Mesendoderm (in vitro differentiated cells): Measurements from ENCODE around the gene OR52A1.
"Not testable (repeated sequence)": the region's sequence is repeated elsewhere in the genome, so short reads cannot be mapped to it uniquely, and the experiment has no call there.

Experiments
- DNase-seq: peaks from one replicate; pipeline ENCODE4 v3.0.0; 2013
- H2AK5ac ChIP-seq: 2 replicates; pipeline ENCODE4 v1.6.1; 2013; ENCODE audit warnings: low read length, inconsistent platforms
- H2BK120ac ChIP-seq: 2 replicates; pipeline ENCODE4 v1.6.1; 2013; ENCODE audit warnings: low read depth, mild to moderate bottlenecking, low read length, moderate library complexity, mixed read lengths
- H2BK15ac ChIP-seq: replicated peaks from 2 replicates; pipeline ENCODE4 v1.6.1; 2013; ENCODE audit warnings: low read depth, mild to moderate bottlenecking, moderate library complexity
- H2BK5ac ChIP-seq: 2 replicates; pipeline ENCODE4 v1.6.1; 2013; ENCODE audit warnings: low read length, inconsistent platforms
- H3K18ac ChIP-seq: 2 replicates; pipeline ENCODE4 v1.6.1; 2013; ENCODE audit warnings: mild to moderate bottlenecking, low read length, mixed read lengths
- H3K23ac ChIP-seq: one replicate; pipeline ENCODE4 v1.6.1; 2013; ENCODE audit warnings: low read length
- H3K27ac ChIP-seq: 2 replicates; pipeline ENCODE4 v1.5.1; 2013; ENCODE audit warnings: low read depth, mild to moderate bottlenecking, inconsistent platforms, low read length, moderate library complexity
- H3K27me3 ChIP-seq: 2 replicates; pipeline ENCODE4 v1.6.1; 2013; ENCODE audit warnings: low read length, control low read depth, mild to moderate bottlenecking, inconsistent platforms; ENCODE audit not compliant: insufficient read depth, poor library complexity
- H3K36me3 ChIP-seq: 2 replicates; pipeline ENCODE4 v1.6.1; 2013; ENCODE audit warnings: low read length, inconsistent platforms; ENCODE audit not compliant: control insufficient read depth, insufficient read depth
- H3K4ac ChIP-seq: one replicate; pipeline ENCODE4 v1.6.1; 2013; ENCODE audit warnings: low read depth, mild to moderate bottlenecking, low read length, moderate library complexity
- H3K4me1 ChIP-seq: 2 replicates; pipeline ENCODE4 v1.6.1; 2013; ENCODE audit warnings: low read depth, low read length, inconsistent platforms; ENCODE audit not compliant: control insufficient read depth
- H3K4me2 ChIP-seq: 2 replicates; pipeline ENCODE4 v1.6.1; 2013; ENCODE audit warnings: low read length
- H3K4me3 ChIP-seq: 2 replicates; pipeline ENCODE4 v1.5.1; 2013; ENCODE audit warnings: mild to moderate bottlenecking, low read length
- H3K56ac ChIP-seq: one replicate; pipeline ENCODE4 v1.6.1; 2013; ENCODE audit warnings: low read length
- H3K79me1 ChIP-seq: 2 replicates; pipeline ENCODE4 v1.6.1; 2013; ENCODE audit warnings: low read length, inconsistent platforms
- H3K79me2 ChIP-seq: 2 replicates; pipeline ENCODE4 v1.6.1; 2013; ENCODE audit warnings: mild to moderate bottlenecking, low read length; ENCODE audit not compliant: control insufficient read depth, insufficient read depth
- H3K9ac ChIP-seq: 2 replicates; pipeline ENCODE4 v1.6.1; 2013; ENCODE audit warnings: low read length, inconsistent platforms
- H4K5ac ChIP-seq: one replicate; pipeline ENCODE4 v1.6.1; 2013; ENCODE audit warnings: low read length
- H4K8ac ChIP-seq: one replicate; pipeline ENCODE4 v1.6.1; 2013; ENCODE audit warnings: low read depth, mild to moderate bottlenecking, control low read depth, low read length, moderate library complexity
- WGBS: extraction: QIAGEN DNeasy Blood & Tissue Kit; methylation state at CpG from one replicate; pipeline ENCODE4 v1.1.7; 2013; ENCODE audit warnings: low lambda C conversion rate, missing lambda C conversion rate; ENCODE audit not compliant: insufficient coverage; ENCODE audit errors: extremely low coverage; 5-methylcytosine and 5-hydroxymethylcytosine counted together

OR52A1 gene

DNA sequence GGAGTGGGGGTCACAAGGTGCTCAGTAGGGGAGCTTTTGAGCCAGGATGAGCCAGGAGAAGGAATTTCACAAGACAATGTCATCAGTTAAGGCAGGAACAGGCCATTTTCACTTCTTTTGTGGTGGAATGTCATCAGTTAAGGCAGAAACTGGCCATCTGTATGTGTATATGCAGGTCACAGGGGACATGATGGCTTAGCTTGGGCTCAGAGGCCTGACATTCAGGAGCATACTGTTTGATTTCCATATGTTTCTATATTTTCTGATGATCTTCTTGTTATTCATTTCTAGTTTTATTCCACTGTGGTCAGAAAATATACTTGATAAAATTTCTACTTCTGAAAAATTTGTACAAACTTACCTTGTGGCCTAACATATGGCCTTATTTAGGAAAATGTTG, 11.3 kb upstream of the OR52A1 start:
- Histone ChIP-seq H2BK5ac (peak overlapping the region; percentile 73), H3K56ac (peak overlapping the region; percentile 65)
- not testable (repeated sequence) for H4K8ac ChIP-seq, H3K27ac ChIP-seq, H3K79me1 ChIP-seq, H3K4me1 ChIP-seq, H3K4ac ChIP-seq, H3K9ac ChIP-seq, H2BK15ac ChIP-seq, H3K4me3 ChIP-seq, H4K5ac ChIP-seq, H3K23ac ChIP-seq, H2BK120ac ChIP-seq, H3K27me3 ChIP-seq, H2AK5ac ChIP-seq, H3K79me2 ChIP-seq, H3K4me2 ChIP-seq, H3K36me3 ChIP-seq, H3K18ac ChIP-seq
- peak; percentile 64 for DNase-seq

DNA sequence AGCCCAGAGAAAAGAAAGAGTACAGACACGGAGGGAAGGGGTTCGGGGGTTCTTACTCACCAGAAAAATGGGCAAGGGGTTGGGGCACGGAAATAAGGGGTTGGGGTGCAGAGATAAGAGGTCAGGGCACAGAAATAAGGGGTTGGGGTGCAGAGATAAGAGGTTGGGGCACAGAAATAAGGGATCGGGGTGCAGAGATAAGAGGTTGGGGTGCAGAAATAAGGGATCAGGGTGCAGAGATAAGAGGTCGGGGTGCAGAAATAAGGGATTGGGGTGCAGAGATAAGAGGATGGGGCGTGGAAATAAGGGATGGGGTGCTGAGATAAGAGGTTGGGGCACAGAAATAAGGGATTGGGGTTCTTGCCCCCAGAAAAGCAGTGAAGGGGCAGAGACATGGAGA, 10.2 kb upstream of the OR52A1 start:
- peak overlapping the region; percentile 85 for H2BK120ac ChIP-seq
- H3K27me3 ChIP-seq, H3K79me2 ChIP-seq, DNase-seq, H3K36me3 ChIP-seq, H3K4me2 ChIP-seq, H3K4me3 ChIP-seq, H4K8ac ChIP-seq, H3K79me1 ChIP-seq, H3K23ac ChIP-seq, H2AK5ac ChIP-seq, H2BK15ac ChIP-seq, H3K4me1 ChIP-seq, H4K5ac ChIP-seq: not testable (repeated sequence)
- H3K9ac ChIP-seq, result peak overlapping the region; percentile 13
- peak overlapping the region; percentile 32 for H3K18ac ChIP-seq
- no CpG with 5 or more reads among the region's 6 CpGs for WGBS
- H3K4ac ChIP-seq, result peak overlapping the region; percentile 78
- peak overlapping the region; percentile 84 for H2BK5ac ChIP-seq
- H3K56ac ChIP-seq, result peak overlapping the region; percentile 70
- H3K27ac ChIP-seq, result peak overlapping the region; percentile 27

GRCh38 chr11:5161045-5161444, 6.5 kb upstream of the OR52A1 start:
- H3K9ac ChIP-seq, H3K36me3 ChIP-seq, H2BK120ac ChIP-seq, H3K4me2 ChIP-seq, H3K79me2 ChIP-seq, H2BK15ac ChIP-seq, H3K23ac ChIP-seq, H4K8ac ChIP-seq, H4K5ac ChIP-seq, H3K27me3 ChIP-seq, H3K56ac ChIP-seq, H2BK5ac ChIP-seq, DNase-seq, H3K4me3 ChIP-seq, H2AK5ac ChIP-seq, H3K79me1 ChIP-seq, H3K18ac ChIP-seq, H3K4ac ChIP-seq, H3K27ac ChIP-seq, H3K4me1 ChIP-seq: not testable (repeated sequence)
- no CpG with 5 or more reads among the region's 1 CpG for whole genome bisulfite sequencing

GRCh38 chr11:5160217-5160616, 5.7 kb upstream of the OR52A1 start:
- no CpG with 5 or more reads among the region's 4 CpGs for WGBS
- H3K27me3 ChIP-seq, H3K4me1 ChIP-seq, H3K79me1 ChIP-seq, H3K4ac ChIP-seq, H2BK5ac ChIP-seq, H3K23ac ChIP-seq, H3K56ac ChIP-seq, H2BK120ac ChIP-seq, H3K4me3 ChIP-seq, H2AK5ac ChIP-seq, DNase-seq, H3K18ac ChIP-seq, H3K79me2 ChIP-seq, H3K27ac ChIP-seq, H3K4me2 ChIP-seq, H4K8ac ChIP-seq, H3K36me3 ChIP-seq, H2BK15ac ChIP-seq, H3K9ac ChIP-seq, H4K5ac ChIP-seq: not testable (repeated sequence)

GRCh38 chr11:5159806-5160205, 5.2 kb upstream of the OR52A1 start:
- no peak overlapping the region for H2BK15ac ChIP-seq
- H3K4me2 ChIP-seq, result no peak overlapping the region
- no peak overlapping the region for H3K27ac ChIP-seq
- no peaks in the 10 kb centered on the region for H3K4me1 ChIP-seq
- no peak overlapping the region for H3K4ac ChIP-seq
- no peaks in the 10 kb centered on the region for H3K79me2 ChIP-seq
- no peak overlapping the region for H4K5ac ChIP-seq
- no peak overlapping the region for H4K8ac ChIP-seq
- no peak overlapping the region for H2BK5ac ChIP-seq
- H3K56ac ChIP-seq, result no peak overlapping the region
- no peak overlapping the region for H3K9ac ChIP-seq
- no peaks in the 10 kb centered on the region for H3K36me3 ChIP-seq
- no peak overlapping the region for H3K18ac ChIP-seq
- H2BK120ac ChIP-seq, result no peak overlapping the region
- no peak overlapping the region for H3K23ac ChIP-seq
- H3K27me3 ChIP-seq, result no peaks in the 10 kb centered on the region
- no peak for DNase-seq
- H3K4me3 ChIP-seq, result no peak overlapping the region
- no peak overlapping the region for H2AK5ac ChIP-seq
- no peaks in the 10 kb centered on the region for H3K79me1 ChIP-seq

- no peaks in the 10 kb centered on the region for H3K27me3 ChIP-seq
- H4K5ac ChIP-seq, result no peak overlapping the region
- DNase-seq, result no peak
- no peak overlapping the region for H2BK15ac ChIP-seq
- no peak overlapping the region for H3K27ac ChIP-seq
- H3K9ac ChIP-seq, result no peak overlapping the region
- no peak overlapping the region for H2BK5ac ChIP-seq
- no peak overlapping the region for H3K4ac ChIP-seq
- no peak overlapping the region for H3K18ac ChIP-seq
- no peaks in the 10 kb centered on the region for H3K79me1 ChIP-seq
- no peak overlapping the region for H3K23ac ChIP-seq
- no peak overlapping the region for H2BK120ac ChIP-seq
- no peak overlapping the region for H3K56ac ChIP-seq
- no CpG with 5 or more reads among the region's 3 CpGs for WGBS
- H3K79me2 ChIP-seq, result no peaks in the 10 kb centered on the region
- no peak overlapping the region for H4K8ac ChIP-seq
- H2AK5ac ChIP-seq, result no peak overlapping the region
- H3K4me1 ChIP-seq, result no peaks in the 10 kb centered on the region
- no peaks in the 10 kb centered on the region for H3K36me3 ChIP-seq
- H3K4me3 ChIP-seq, result no peak overlapping the region
- H3K4me2 ChIP-seq, result no peak overlapping the region
Observed at GRCh38 chr11:5153574-5154431, 754 bp downstream of the OR52A1 start.
